COR-L47 (cell line): Measurements from ENCODE around the gene SF3A2.

Experiments
- DNase-seq: peaks from one replicate; lab custom pipeline; 2025; lab: John Stamatoyannopoulos, UW

SF3A2 gene

DNA sequence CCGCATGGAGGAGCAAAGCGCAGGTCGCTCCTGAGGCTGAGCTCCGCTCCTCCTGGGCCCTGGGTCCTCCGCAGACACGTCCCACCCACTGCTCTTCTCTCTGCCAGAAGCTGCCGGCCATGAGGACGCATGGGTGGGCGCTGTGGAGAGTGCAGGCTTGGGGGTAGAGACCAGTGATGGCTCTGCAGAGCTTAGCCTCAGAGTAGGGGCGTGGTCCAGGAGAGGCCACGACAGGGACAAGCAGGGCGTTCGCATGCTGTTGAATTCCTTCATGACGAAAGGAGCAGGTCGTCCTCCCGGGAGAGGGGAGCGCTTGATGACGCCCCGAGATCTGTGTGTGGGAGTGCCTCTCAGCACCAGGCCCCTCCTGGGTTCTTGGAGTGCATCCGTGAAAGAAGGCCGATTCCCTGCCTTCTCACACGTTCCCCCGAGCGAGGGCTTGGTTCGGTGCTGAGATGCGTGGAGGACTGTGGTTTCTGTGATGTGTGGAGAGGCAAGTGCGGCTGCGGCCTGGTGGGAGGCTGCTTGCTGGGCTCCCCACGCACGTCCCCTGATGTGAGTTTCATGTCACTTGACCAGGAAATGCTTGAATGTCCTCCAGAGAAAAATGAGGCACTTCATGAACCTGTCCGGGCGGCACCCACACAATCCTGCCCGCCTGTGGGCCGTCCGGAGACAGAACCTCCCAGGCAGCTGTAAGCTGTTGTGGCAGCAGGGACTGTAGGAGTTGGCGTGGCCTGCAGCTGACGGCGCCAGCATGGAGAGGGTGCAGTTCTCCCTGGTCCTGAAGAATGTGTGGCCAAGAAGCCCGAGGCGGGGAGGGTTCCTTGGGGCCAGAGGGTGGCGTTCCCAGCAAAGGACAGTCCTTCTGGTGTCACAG is 4.5 kb downstream of the SF3A2 start:
- no peak for DNase-seq

DNA sequence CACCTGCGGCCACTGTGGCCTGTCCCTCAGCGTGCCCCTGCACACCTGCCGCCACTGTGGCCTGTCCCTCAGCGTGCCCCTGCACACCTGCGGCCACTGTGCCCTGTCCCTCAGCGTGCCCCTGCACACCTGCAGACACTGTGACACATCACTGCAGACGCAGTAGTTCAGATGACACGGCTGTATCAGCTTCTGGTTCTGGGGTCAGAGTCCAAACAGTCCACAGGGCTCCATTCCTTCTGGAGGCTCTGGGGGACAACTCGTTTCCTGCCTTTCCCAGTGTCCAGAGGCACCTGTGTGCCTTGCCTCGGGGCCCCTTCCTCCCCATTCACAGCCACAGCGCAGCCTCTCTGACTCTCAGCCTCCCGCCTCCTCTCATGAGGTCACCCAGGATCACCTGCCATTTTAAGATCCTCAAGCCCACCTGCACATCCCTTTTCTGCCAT is 5.5 kb downstream of the SF3A2 start:
- no peak for DNase-seq

DNA sequence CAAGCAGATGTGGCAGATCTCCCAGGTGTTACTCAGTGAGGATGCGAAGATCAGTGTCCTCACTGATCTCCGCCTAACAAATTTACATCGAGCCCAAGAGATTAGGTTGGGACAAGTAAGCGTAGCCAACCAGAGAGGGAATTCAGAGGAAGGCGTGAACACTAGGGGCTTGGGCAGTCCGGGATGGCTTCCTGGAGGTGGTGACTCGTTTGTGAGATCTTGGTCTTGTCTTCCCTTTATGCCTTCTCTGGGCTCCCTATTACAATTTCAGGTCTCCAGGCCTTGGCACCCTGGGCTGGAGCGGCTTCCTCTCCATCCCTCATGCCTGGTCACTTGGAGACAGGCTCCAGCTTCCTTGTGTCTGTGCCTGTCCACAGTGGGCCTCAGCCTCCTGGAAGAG is 6.2 kb downstream of the SF3A2 start:
- no peak for DNase-seq

DNA sequence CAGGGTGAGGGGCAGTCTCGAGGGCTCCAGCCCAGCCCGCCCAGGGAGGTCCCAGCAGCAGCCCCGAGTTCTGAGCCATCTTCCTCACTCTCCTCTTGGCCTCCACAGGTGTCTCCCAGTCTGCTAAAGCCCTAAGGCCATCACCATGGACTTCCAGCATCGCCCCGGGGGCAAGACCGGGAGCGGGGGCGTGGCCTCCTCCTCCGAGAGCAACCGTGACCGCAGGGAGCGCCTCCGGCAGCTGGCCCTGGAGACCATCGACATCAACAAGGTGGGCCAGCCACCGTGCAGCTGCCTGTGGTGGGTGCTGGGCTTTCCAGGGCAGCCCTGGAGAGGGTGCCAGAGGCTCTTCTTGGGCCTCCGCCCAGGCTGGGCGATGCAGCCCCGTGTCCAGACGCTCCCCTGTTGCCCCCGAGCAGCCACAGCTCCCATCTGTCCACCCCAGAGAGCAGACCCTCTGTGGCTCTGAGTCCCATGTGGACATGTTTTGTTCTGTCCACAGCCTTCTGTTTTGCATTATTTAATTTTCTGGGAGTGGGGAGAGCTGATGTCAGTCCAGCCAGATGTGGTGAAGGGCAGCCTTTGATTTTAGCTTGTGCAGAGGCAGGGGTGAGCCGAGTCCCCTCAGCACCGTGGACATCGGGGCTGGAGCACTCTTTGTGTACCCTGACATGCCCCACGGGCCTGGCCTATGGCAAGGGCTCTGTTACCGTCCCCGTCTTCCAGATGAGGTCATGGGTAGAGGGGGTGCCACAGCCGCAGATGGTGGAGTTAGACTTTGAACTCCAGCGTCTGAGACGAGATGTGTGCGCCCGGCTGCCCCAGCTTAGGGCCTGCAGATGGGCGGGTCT is 6.9 kb downstream of the SF3A2 start:
- no peak for DNase-seq

DNA sequence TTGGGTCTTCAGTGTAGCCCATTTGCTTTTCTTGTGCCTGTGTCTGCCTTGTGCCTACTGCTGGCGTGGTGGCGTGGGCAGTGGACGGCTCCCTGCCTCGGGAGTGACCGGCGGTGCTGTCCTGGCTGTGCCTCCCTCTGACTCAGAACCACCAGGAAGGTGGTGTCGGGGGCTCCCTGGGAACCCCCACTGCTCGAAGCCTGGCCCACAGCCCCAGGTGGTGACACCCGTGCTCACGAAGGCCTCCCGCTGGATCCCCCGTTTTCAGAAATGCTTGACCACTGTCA is 7.4 kb downstream of the SF3A2 start:
- no peak for DNase-seq

DNA sequence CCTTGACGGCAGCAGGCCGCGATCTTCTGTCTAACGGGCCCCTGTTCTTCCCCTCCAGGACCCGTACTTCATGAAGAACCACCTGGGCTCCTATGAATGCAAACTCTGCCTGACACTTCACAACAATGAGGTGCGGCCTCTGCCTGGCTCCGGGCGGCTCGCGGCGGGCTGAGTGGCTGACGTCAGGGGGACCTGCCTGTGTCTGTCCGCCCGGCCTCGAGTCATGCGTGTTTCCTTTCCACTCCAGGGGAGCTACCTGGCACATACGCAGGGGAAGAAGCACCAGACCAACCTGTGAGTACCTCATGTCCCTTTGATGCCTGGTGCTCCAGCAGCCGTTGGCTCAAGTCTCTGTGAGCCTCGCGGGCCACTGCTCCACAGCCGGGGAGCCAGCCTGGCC is 7.9 kb downstream of the SF3A2 start:
- DNase-seq: no peak

DNA sequence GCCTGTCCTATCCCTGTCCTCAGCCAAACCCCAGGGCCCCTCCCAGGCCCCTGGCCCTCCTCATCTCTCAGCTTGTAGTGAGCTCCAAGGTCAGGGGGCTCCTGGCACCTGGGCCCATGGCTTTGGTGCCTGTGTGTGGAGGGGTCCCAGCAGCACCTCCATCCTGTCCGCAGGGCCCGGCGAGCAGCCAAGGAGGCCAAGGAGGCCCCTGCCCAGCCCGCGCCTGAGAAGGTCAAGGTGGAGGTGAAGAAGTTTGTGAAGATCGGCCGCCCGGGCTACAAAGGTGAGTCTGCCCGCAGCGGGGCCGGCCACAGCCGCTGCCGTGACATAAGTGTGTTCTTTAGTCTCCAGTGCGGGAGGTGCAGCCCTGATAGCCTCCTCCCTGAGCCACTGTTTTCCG is 8.6 kb downstream of the SF3A2 start:
- no peak for DNase-seq

DNA sequence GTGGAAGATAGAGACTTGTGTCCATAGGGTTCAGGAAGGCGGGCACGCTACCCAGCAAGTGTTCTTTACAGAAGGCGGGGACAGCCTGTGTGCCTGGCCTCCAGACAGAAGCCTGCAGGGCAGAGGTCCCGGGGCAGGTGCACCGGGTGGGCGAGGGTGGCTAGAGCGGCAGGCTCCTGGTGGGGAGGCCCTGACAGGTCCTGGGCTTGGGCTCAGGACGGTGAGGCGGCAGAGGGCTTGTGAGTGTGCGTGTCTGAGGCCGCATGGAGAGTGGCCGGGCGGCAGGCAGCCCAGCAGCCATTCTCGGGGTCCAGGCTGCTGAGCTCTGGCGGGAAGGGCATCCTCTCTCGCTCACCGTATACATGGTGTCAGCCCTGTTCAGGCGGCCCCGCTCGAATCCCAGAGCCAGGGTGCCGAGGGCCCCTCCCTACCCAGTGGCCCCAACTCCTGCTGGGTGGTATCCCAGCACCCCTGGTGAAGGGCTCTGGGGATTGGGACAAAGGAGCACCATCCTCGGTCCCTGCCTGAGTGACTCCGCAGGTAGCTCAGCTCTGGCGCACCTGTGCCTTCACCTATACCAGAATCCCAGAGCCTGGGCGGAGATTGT is 9.5 kb downstream of the SF3A2 start:
- DNase-seq: no peak

DNA sequence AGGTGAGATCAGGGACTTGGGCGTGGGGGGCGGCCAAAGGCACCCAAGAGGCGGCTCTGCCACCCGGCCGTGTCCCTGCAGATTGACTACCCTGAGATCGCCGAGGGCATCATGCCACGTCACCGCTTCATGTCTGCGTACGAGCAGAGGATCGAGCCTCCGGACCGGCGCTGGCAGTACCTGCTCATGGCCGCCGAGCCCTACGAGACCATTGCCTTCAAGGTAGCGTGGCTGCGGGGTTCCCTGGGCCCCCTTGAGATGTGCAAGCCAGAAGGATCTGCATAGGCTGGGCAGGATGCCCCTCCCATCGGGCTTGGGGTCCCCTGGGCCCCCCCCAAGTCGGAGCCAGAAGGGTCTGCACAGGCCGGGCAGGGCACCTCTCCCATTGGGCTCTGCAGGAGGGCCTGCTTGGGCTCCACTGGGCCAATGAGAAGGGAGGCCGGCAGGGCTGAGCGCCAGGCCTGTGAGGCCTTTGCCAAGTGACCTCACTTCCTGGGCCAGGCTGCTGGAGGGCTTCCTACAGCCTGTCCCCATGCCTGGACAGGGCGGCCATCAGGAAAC is 10.3 kb downstream of the SF3A2 start:
- DNase-seq: no peak

DNA sequence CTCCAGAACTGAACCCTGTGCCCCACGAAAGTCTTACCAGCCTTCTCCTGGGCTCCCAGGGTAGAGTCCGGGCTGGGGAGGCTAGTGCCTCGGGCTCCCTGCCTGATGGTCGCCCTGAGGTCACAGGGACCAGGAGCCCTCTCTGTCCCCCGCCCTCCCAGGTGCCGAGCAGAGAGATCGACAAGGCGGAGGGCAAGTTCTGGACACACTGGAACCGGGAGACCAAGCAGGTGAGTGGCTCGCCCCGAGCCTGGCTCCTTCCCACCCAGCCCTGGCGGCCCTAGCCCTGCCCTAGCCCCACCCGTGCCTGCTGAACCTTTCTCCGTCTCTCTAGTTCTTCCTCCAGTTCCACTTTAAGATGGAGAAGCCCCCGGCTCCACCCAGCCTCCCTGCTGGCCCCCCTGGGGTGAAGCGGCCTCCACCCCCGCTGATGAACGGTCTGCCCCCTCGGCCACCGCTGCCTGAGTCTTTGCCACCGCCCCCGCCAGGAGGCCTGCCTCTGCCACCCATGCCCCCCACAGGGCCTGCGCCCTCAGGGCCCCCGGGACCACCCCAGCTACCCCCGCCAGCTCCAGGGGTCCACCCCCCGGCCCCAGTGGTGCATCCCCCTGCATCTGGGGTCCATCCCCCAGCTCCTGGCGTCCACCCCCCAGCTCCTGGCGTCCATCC is 10.9 kb downstream of the SF3A2 start:
- DNase-seq: no peak

DNA sequence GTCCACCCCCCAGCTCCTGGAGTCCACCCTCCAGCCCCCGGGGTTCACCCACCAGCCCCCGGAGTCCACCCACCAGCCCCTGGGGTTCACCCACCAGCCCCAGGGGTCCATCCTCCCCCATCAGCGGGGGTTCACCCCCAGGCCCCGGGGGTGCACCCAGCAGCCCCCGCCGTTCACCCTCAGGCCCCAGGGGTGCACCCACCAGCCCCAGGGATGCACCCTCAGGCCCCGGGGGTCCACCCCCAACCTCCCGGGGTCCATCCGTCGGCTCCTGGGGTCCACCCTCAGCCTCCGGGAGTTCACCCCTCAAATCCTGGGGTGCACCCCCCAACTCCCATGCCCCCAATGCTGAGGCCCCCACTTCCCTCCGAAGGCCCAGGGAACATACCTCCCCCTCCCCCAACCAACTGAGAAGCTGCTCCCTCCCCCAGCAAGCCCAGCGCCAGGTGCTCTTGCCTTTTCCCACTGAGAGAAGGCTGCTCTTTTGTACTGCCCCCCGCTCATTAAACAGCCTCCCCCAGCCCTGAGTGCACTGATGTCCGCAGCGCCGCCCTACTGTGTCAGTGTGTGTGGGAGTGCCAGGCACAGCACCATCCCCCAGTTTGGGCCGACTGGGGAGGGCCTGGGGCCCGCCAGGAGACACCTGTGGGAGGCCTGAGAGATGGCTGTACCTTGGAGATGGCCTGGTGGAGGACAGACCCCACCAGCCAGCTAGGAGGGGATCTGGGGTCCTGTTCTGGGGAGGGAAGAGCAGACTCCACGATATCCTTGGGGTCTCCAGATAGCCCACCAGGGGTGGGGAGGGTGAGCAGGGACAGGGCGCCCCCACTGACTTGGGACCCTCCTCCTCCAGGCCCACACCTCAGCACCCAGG is 11.7 kb downstream of the SF3A2 start:
- no peak for DNase-seq

DNA sequence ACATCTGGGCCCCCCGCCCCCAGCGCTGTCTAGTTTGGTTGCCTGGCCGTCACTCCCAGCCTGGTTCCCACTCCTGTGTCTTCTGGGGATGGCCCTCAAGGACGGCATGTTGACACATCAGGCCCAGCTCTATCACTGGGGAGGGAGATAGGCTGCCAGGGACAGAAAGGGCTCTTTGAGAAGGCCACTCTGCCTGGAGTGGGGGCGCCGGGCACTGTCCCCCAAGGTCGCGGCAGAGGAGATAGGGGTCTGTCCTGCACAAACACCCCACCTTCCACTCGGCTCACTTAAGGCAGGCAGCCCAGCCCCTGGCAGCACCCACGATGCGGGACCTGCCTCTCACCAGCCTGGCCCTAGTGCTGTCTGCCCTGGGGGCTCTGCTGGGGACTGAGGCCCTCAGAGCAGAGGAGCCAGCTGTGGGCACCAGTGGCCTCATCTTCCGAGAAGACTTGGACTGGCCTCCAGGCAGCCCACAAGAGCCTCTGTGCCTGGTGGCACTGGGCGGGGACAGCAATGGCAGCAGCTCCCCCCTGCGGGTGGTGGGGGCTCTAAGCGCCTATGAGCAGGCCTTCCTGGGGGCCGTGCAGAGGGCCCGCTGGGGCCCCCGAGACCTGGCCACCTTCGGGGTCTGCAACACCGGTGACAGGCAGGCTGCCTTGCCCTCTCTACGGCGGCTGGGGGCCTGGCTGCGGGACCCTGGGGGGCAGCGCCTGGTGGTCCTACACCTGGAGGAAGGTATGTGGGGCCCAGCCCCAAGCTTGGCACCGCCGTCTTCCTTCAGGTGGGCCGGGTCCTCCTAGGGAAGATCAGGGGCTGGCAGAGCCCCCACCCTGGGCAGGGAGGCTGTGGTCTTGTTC is 12.6 kb downstream of the SF3A2 start, which contains the start of gene AMH:
AMH (plus strand) TSS at position 314 of the 857 bp plus-strand sequence; CDS start at position 324, 10 bp downstream.
- DNase-seq: no peak

DNA sequence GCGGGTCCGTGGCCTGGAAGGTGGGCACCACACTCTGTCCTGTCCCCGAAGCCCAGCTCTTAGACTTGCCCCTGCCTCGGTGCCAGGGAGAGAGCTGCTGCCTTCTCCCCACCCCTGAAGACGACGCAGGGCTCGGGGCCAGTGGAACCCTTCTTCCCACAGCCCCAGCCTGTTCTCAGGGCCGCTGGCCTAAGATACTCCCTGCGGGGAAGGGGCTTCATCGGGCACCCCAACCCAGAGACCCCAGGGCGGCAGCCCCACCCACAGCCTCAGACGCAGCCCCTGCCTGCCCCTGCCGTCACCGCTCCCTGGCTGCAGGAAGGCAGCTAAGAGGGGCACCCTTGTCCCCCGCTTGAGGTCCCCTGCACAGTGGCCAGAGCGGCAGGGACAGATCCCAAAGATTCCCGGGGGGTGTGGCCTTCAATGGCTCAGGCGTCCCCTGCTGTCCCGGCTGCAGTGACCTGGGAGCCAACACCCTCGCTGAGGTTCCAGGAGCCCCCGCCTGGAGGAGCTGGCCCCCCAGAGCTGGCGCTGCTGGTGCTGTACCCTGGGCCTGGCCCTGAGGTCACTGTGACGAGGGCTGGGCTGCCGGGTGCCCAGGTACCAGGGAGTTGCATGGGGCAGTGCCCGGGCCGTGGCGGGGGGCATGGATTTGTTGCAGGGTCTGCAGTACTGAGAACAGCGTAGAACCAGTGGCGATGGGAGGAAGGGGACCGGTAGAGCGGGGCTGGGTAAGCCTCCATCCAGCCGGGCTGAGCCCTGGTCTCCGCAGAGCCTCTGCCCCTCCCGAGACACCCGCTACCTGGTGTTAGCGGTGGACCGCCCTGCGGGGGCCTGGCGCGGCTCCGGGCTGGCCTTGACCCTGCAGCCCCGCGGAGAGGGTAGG is 13.5 kb downstream of the SF3A2 start:
- DNase-seq: no peak

DNA sequence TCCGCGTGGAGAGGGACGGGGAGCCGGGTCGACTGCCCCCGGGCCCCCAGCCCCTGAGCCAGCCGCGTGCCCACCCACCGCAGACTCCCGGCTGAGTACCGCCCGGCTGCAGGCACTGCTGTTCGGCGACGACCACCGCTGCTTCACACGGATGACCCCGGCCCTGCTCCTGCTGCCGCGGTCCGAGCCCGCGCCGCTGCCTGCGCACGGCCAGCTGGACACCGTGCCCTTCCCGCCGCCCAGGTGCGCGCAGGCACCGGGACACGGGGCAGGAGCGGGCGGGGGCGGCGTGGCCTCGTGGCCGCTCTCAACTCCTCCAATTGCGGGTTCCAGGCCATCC is 14.1 kb downstream of the SF3A2 start:
- DNase-seq: no peak

DNA sequence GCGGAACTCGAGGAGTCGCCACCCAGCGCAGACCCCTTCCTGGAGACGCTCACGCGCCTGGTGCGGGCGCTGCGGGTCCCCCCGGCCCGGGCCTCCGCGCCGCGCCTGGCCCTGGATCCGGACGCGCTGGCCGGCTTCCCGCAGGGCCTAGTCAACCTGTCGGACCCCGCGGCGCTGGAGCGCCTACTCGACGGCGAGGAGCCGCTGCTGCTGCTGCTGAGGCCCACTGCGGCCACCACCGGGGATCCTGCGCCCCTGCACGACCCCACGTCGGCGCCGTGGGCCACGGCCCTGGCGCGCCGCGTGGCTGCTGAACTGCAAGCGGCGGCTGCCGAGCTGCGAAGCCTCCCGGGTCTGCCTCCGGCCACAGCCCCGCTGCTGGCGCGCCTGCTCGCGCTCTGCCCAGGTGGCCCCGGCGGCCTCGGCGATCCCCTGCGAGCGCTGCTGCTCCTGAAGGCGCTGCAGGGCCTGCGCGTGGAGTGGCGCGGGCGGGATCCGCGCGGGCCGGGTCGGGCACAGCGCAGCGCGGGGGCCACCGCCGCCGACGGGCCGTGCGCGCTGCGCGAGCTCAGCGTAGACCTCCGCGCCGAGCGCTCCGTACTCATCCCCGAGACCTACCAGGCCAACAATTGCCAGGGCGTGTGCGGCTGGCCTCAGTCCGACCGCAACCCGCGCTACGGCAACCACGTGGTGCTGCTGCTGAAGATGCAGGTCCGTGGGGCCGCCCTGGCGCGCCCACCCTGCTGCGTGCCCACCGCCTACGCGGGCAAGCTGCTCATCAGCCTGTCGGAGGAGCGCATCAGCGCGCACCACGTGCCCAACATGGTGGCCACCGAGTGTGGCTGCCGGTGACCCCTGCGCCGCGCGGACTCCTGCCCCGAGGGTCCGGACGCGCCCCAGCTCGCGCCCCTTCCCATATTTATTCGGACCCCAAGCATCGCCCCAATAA is 14.8 kb downstream of the SF3A2 start:
- no peak for DNase-seq

DNA sequence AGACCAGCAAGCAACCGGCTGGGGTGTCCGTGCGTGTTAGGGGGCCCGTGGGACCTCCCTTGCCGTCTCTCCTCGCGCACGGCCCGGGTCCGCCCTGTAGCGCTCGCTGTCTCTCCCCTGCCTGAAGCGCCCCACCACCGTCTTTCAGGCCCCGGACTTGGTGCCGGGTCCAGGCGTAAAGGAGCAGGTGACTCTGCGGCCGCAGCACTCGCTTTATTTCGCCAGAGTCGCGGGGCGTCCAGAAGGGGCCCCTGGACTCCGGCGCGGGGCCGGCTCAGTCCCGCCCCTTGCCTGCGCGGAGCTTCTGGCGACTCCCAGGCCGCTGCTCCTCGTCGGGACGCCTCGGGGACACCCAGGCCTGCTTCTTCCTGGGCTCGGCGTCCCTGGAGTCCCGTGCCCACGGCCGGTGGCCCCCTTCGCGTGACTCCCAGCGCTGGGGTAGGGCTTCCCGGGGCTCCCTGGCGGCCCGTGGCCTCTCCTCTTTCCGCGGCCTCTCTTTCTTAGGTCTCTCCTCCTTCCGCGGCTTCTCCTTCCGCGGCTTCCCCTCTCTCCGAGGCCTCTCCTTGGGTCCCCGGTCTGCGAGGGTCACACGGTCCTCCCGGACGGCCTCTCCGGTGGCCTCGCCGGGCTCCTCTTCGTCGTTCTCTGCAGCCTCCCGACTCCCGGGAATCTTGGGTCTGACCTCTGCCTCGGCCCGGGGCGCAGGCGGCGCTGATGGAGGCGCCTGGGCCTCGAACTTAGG is 15.6 kb downstream of the SF3A2 start:
- no peak for DNase-seq

DNA sequence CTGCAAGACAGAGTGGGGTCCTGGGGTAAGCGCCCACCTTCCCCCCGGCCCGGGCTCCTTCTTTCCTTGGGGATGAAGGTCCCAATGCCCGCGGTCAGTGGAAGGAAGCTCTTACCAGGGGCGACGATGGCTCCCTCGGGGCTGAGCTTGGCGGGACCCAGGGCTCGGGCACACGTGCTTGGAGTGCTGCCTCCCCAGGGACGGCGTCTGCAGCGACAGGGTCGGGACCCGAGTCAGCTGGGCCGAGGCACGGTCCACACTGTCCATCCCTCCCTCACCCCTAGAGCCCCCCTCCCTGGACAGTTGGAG is 16.1 kb downstream of the SF3A2 start:
- DNase-seq: no peak
